A549 treated with CORT108297 at 1 μM for 4 hours (cell line): ENCODE data around the gene HILPDA. TPM values are rescaled to one million over a fixed set of nuclear protein-coding genes. Genes with fewer than 3 reads are reported as not detected.

Experiments used
- total RNA-seq: library from RNA; stranded (reverse); fragments of 200-300 nt; extraction: Qiagen RNA extraction; gene quantifications from 5 replicates; pipeline ENCODE4 v1.2.3, GENCODE V29; 2022

The HILPDA gene
- total RNA-seq: 21.1 to 26.6 TPM (median 23.0 TPM) in 5 replicates

GRCh38 chr7:128455543-128456254, at the start of gene HILPDA:
HILPDA (plus strand) TSS chr7:128455878; CDS start chr7:128457269, 1,391 bp downstream.

GRCh38 chr7:128409596-128410450, 45.9 kb upstream of the HILPDA start, which contains the start of gene IMPDH1:
IMPDH1 (minus strand) TSS chr7:128409982; CDS start chr7:128409901, 81 bp downstream.

GRCh38 chr7:128476402-128477335, 21.0 kb downstream of the HILPDA start, which contains the start of gene METTL2B:
METTL2B (plus strand) TSS chr7:128476748; CDS start chr7:128476766, 18 bp downstream.

Other genes with a start within 250 kb of the HILPDA start
- gene LEP, start 214.6 kb upstream of the HILPDA start, total RNA-seq: not detected in 5 replicates
- gene RBM28, start 112.0 kb upstream of the HILPDA start, total RNA-seq: 54.3 to 69.4 TPM (median 56.4 TPM) in 5 replicates
- 0.20 to 0.54 TPM (median 0.44 TPM) in 5 replicates for gene PRRT4, start 94.2 kb upstream of the HILPDA start, total RNA-seq
- 77.5 to 110 TPM (median 99.9 TPM) in 5 replicates for gene IMPDH1, start 45.9 kb upstream of the HILPDA start, total RNA-seq
- 22.0 to 26.5 TPM (median 25.2 TPM) in 5 replicates for gene METTL2B, start 20.9 kb downstream of the HILPDA start, total RNA-seq
- gene GARIN1A, start 216.4 kb downstream of the HILPDA start, total RNA-seq: 0.33 to 0.70 TPM (median 0.45 TPM) in 5 replicates